GM21576 (cell line): Measurements from ENCODE around the gene MYO7A.
A peak's percentile ranks its signal among the peaks of the same experiment; 100 is the strongest.

Experiments
- ATAC-seq: cut with Tn5 transposase; IDR thresholded peaks from one replicate; pipeline ENCODE4 v1.9.1; 2021; ENCODE audit warnings: mild to moderate bottlenecking, moderate library complexity; ENCODE audit not compliant: unreplicated experiment

MYO7A gene

DNA sequence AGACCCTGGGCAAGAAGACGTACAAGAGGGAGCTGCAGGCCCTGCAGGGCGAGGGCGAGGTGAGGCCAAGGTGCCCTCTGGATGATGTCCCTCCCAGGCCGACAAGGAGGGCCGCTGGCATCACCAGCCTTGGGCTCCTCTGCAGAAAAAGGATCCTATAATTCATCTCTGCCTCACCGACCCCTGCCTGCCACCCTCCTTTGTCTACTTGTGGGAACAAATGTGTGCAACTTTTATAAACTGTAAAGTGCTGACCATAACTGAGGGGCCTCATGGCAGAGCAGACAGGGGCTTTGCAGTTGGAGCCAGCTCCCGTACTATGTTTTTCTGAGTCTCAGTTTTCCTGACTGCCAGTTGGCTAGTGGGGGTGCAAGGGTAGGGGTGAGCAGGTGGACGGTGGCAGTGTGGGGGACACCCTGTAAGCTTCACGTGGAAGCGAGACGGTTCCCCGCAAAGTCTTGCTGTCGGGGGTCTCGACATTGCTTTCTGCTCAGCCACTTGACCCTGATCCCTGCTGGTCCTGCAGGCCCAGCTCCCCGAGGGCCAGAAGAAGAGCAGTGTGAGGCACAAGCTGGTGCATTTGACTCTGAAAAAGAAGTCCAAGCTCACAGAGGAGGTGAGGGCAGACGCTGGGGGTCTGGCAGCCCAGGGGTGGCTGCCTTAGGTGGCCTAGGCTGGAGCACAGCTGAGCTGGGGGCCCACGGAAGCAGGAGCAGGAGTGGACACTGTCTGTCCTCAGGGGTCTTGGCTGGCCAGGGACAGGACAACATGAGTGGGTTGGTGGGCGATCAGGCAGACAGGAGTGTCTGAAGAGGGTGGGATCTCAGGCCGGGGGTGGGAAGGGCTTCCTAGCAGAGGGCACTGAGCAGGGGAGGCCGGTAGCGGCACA lies 54.7 kb downstream of the MYO7A start:
- ATAC-seq, result no peak

- ATAC-seq, result no peak
These were observed 55.5 kb downstream of the MYO7A start for GRCh38 chr11:77183431-77183984.

DNA sequence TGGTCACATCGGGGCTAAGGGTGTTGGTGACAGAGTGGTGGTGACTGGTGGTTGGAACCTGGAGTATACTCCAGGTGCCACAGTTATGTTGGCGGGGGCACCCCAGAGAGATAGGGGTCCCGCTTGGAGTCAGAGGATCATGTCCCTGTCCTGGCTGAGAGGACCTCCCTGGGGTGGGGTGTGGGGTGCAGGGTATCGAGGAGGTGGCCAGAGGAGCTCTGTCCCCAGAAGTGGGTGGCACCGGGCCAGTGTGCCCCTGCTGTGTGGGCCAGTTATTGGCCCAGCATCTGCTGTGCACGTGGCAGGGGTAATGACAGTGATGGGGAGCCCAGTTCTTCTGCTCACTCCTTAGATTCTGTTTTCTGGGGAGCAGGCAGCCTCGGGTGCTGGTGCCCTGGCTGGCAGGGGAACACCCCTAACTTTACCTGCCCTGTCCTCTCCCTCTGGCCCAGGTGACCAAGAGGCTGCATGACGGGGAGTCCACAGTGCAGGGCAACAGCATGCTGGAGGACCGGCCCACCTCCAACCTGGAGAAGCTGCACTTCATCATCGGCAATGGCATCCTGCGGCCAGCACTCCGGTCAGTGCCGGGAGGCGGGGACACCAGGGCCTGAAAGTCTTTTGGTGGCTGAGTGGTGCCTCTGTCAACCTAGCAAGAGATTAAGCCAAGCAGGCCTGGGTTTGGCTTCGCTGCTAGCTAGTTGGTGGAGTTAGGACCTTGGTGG lies 56.3 kb downstream of the MYO7A start:
- ATAC-seq, result no peak

DNA sequence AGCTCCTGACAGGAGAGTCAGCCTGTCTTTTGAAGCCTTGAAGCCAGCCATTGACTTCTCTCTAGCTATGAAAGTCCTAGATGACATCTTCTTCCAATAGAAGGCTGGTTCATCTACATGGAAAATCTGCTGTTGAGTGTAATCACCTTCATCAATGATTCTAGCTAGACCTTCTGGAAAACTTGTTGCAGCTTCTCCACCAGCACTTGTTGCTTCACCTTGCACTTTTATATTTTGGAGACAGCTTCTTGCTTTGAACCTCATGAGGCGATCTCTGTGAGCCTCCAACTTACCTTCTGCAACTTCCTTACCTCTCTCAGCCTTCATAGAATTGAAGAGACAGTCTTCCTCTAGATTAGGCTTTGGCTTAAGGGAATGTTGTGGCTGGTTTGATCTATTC lies 58.3 kb downstream of the MYO7A start:
- ATAC-seq, result no peak

DNA sequence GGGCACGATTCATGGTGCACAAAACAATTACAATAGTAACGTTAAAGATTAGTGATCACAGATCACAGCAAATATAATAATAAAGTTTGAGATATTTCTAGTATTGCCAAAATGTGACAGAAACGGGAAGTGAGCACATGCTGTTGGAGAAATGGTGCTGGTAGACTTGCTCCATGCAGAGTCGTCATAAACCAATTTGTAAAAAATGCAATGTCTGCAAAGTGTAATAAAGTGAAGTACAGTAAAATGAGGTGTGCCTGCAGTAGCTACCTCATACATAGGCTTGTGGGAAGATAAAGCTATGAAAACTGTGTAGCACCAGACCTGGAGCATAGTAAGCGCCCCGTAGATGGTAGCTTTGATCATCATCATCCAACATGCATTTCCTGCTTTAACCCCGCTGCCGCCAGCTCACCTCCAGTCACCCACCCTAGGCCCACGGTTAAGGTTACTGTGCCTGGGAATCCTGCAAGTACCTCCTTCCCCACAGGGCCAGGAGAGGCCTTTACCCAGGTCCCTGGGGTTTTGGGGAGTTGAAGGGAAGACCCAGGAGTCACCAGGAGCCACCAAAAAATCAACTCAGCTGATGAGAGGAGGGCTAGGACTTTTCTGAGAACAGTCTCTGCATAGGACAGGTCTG lies 59.2 kb downstream of the MYO7A start:
- ATAC-seq, result no peak

GRCh38 chr11:77187776-77188632 lies 60.0 kb downstream of the MYO7A start:
- peak; percentile 49 for ATAC-seq

DNA sequence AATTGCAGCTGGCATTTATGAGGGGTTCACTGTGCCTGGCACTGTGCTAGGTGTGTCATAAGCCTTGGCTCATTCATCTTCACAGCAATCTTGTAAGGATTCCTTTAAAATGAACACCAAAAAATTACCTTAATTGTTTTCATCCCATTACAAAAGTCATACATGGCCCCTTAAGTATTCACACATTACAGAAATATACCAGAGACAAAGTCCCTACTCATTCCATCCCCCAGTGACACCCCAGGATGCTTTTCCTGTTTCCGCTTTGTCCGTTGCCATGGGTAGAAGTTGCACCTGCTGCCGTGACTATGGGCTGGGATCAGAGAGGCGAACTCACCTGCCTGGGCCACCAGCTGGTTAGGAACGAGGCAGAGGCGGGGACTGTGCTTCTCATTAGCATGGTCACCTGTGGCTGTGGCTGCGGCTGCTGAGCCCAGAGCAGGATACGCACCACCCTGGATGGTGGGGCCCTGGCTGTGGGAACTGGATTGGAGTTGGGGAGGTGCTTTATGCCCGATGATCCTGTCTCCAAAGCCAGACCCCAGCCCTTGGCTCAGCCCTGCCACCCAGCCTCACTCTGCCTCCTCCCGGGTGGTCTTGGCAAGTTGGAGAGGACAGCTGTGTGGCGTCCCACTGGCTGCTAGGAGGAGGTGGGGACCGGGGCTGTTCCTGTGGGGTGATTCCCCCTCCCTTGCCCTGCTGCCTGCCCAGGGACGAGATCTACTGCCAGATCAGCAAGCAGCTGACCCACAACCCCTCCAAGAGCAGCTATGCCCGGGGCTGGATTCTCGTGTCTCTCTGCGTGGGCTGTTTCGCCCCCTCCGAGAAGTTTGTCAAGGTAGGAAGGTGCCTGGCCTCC lies 60.8 kb downstream of the MYO7A start:
- no peak for ATAC-seq

- ATAC-seq, result no peak
These were observed 61.7 kb downstream of the MYO7A start for GRCh38 chr11:77189588-77190210.

DNA sequence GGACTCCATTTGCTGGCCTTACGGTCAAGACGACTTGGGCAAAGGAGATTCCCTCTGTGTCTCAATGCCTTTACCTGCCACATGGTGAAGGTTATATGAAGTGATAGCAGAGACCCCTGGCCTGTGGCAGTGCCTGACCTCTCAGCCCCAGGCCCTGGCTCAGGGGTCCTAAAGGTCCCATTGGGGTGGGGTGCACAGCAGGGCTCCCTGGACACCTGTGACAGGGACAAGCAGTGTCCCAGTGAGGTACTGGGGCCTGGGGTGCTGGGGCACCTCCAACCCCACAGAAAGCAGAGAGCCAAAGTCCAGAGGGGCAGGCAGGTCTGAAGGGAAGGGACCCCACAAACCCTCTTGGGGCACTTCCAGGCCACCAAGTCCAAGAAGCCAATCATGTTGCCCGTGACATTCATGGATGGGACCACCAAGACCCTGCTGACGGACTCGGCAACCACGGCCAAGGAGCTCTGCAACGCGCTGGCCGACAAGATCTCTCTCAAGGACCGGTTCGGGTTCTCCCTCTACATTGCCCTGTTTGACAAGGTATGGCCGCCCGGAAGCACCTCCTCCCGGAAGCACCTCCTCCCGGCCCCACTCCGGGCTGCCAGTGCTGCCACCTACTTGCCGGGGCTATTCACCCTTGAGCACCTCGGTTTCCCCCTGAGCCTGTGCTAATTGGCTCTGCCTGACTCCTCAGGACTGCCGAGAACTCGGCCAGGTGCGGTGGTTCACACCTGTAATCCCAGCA lies 62.5 kb downstream of the MYO7A start:
- no peak for ATAC-seq

GRCh38 chr11:77191429-77191822 lies 63.4 kb downstream of the MYO7A start:
- no peak for ATAC-seq

DNA sequence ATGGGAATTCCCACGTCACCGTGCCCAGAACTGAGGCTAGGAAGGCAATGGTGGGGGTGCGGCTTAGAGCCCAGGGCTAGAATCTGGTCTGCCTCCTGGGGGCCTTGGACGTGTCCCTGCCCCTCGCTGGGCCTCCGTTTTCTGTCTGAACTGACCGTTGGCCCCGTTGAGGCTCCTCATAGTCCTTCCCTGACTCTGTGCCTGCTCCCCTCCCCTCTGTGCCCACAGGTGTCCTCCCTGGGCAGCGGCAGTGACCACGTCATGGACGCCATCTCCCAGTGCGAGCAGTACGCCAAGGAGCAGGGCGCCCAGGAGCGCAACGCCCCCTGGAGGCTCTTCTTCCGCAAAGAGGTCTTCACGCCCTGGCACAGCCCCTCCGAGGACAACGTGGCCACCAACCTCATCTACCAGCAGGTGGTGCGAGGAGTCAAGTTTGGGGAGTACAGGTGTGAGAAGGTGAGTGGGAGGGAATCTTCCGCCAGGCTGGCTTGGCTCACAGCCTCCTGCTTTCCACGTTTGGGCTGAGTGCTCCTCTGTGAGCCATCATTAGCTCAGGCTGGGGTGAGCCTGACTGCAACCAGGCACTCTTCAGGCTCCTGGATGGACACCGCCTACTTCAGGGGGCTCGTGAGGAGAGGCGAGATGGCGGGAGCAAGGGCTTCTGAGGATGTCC lies 63.9 kb downstream of the MYO7A start:
- ATAC-seq, result no peak

- no peak for ATAC-seq
These were observed 65.1 kb downstream of the MYO7A start for GRCh38 chr11:77193167-77193566.

DNA sequence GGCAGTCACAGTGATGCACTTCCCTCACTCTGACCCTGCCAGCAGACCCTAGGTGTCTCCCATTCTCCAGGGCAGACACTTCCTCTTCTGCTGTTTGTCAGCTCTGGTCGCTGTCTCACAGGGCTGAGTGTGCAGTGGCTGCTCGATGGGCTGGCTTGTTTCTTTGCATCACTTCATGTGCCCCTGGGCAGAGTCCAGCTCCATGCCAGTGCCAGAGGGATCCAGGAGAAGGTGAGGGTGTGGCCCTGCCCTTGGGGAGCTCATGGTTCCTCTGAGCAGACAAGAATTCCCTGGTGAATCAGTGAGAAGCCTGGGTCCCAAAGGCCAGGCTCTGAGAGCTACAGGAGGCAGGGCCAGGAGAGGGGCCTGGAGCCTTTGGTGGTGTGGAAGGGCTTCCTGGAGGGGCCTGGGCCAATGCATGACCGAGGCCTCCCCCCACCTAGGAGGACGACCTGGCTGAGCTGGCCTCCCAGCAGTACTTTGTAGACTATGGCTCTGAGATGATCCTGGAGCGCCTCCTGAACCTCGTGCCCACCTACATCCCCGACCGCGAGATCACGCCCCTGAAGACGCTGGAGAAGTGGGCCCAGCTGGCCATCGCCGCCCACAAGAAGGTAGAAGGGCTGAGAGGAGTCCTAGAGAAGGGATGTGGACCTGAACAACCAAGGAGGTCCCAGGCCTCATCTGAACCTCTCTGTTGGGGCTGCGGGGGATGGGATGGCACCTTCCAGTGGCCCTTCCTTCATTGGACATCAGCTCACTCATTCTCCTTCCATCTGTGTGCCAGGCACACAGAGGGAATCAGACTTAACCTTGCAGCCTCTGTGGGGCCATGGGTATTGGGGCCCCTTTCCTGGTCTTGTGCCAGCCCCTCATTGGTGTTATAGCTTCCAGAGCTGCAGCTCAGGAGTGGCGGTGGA lies 66.1 kb downstream of the MYO7A start:
- no peak for ATAC-seq

DNA sequence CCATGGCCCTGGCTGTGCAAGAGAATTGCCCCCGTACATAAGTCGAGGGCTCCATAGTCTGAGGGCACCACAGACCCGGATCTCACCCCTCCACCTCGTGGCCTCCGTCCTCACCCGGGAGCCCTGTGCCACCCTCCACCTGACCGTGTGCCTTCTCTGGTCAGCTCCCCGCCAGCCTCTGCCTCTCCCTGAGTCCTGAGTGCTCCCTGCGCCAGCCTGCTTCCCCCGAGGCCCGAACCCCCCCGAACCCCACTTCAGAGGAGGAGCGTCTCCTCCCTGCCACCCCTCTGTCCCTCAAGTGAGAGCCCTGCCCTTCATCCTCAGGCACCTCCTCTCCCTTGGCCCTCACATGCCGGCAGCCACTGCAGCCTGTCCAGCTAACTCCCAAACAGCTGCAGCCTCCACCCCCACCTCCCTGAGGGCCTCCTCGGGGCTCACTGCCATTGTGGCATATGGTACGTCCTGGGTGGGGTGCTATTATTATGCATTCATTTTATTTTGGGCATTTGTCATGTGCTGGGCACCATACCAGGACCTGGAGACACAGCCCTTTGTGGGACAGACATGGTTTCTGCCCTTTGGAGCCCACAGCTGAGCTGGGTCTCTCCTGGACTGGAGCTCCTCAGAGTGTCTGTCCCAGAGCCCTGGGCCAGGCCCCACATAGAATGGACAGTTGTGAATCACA lies 67.2 kb downstream of the MYO7A start:
- no peak for ATAC-seq

- ATAC-seq, result no peak
These were observed 68.9 kb downstream of the MYO7A start for GRCh38 chr11:77196961-77197360.

- no peak for ATAC-seq
These were observed 69.7 kb downstream of the MYO7A start for GRCh38 chr11:77197626-77198320.
